Measurements from ENCODE around the gene COG3. TPM values are rescaled to one million over a fixed set of nuclear protein-coding genes. Genes with fewer than 3 reads are reported as not detected.

The COG3 gene
- total and polyA plus RNA-seq, 2 of the 13 experiments (the other 11 are each of a cell fraction or from before 2014, with no cell fraction given), result 37.8 to 47.5 TPM

GRCh38 chr13:45447050-45447661 lies 17.6 kb upstream of the COG3 start (continued):
- TF ChIP-seq TEAD3 (CRISPR knock-in tag; optimal IDR thresholded peaks at IDR 0.05; ENCODE audit: borderline replicate concordance) (peak; percentile 91), ZNF460 (CRISPR knock-in tag; IDR thresholded peaks at IDR 0.05; ENCODE audit: borderline replicate concordance) (no peak), ZNF18 (CRISPR knock-in tag; IDR thresholded peaks at IDR 0.05; ENCODE audit: insufficient replicate concordance) (no peak), ZNF792 (CRISPR knock-in tag; IDR thresholded peaks at IDR 0.05) (peak; percentile 66; the same call in 1 of the 2 replicates), SATB2 (CRISPR knock-in tag; IDR thresholded peaks at IDR 0.05) (no peak), RBM39 (IDR thresholded peaks at IDR 0.05; ENCODE audit: low read depth, low read length, poor library complexity, severe bottlenecking) (no peak), GPBP1L1 (CRISPR knock-in tag; IDR thresholded peaks at IDR 0.05) (no peak), MED1 (CRISPR knock-in tag; IDR thresholded peaks at IDR 0.05) (peak; percentile 97), ZNF512 (CRISPR knock-in tag; IDR thresholded peaks at IDR 0.05) (no peak), CENPT (CRISPR knock-in tag; IDR thresholded peaks at IDR 0.05; ENCODE audit: low read depth) (no peak), XRCC5 (optimal IDR thresholded peaks at IDR 0.05; ENCODE audit: low read length) (peak; percentile 65), BRCA1 (CRISPR knock-in tag; IDR thresholded peaks at IDR 0.05) (no peak), ZNF660 (CRISPR knock-in tag; IDR thresholded peaks at IDR 0.05; ENCODE audit: borderline replicate concordance, low read depth) (no peak), ZNF263 (CRISPR knock-in tag; IDR thresholded peaks at IDR 0.05) (no peak)
- TF ChIP-seq, protein P1, sequence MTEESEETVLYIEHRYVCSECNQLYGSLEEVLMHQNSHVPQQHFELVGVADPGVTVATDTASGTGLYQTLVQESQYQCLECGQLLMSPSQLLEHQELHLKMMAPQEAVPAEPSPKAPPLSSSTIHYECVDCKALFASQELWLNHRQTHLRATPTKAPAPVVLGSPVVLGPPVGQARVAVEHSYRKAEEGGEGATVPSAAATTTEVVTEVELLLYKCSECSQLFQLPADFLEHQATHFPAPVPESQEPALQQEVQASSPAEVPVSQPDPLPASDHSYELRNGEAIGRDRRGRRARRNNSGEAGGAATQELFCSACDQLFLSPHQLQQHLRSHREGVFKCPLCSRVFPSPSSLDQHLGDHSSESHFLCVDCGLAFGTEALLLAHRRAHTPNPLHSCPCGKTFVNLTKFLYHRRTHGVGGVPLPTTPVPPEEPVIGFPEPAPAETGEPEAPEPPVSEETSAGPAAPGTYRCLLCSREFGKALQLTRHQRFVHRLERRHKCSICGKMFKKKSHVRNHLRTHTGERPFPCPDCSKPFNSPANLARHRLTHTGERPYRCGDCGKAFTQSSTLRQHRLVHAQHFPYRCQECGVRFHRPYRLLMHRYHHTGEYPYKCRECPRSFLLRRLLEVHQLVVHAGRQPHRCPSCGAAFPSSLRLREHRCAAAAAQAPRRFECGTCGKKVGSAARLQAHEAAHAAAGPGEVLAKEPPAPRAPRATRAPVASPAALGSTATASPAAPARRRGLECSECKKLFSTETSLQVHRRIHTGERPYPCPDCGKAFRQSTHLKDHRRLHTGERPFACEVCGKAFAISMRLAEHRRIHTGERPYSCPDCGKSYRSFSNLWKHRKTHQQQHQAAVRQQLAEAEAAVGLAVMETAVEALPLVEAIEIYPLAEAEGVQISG (CRISPR knock-in tag; IDR thresholded peaks at IDR 0.05), result peak; percentile 77
- TF ChIP-seq, protein P2, sequence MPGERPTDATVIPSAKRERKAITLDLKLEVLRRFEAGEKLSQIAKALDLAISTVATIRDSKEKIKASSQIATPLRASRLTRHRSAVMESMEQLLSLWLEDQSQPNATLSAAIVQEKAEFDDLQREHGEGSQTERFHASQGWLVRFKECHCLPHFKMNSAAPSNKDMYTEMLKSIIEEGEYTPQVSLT (CRISPR knock-in tag; IDR thresholded peaks at IDR 0.05; ENCODE audit: borderline replicate concordance, low read depth), result no peak
- TF ChIP-seq, protein P3, sequence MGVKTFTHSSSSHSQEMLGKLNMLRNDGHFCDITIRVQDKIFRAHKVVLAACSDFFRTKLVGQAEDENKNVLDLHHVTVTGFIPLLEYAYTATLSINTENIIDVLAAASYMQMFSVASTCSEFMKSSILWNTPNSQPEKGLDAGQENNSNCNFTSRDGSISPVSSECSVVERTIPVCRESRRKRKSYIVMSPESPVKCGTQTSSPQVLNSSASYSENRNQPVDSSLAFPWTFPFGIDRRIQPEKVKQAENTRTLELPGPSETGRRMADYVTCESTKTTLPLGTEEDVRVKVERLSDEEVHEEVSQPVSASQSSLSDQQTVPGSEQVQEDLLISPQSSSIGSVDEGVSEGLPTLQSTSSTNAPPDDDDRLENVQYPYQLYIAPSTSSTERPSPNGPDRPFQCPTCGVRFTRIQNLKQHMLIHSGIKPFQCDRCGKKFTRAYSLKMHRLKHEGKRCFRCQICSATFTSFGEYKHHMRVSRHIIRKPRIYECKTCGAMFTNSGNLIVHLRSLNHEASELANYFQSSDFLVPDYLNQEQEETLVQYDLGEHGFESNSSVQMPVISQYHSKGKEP (CRISPR knock-in tag; IDR thresholded peaks at IDR 0.05), result no peak
